Measurements from ENCODE around the gene UGDH. TPM values are rescaled to one million over a fixed set of nuclear protein-coding genes. Genes with fewer than 3 reads are reported as not detected.

UGDH gene
- total RNA-seq, 1 donor, result 277 TPM

GRCh38 chr4:39497909-39498726, 29.1 kb downstream of the UGDH start:
- Histone ChIP-seq H3K4me2 (ENCODE audit: insufficient read depth, low read length) (no peak overlapping the region), H3K4me3 (ENCODE audit: insufficient read depth, low read length) (no peak overlapping the region), H4K20me1 (ENCODE audit: insufficient read depth, low read length) (no peaks in the 10 kb centered on the region), H3K79me2 (ENCODE audit: insufficient read depth, low read length) (peaks cover 2% of the 10 kb centered on the region), H3K36me3 (ENCODE audit: insufficient read depth, low read length) (peaks cover 41% of the 10 kb centered on the region), H3K27ac (ENCODE audit: low read depth, low read length) (no peak overlapping the region), H3K9me3 (ENCODE audit: low read depth, low read length) (no peaks in the 10 kb centered on the region), H2AFZ (ENCODE audit: low read length) (no peak overlapping the region), H3K27me3 (ENCODE audit: insufficient read depth, low read length) (no peaks in the 10 kb centered on the region), H3K4me1 (ENCODE audit: insufficient read depth, low read length) (peaks cover 28% of the 10 kb centered on the region)
- DNase-seq (ENCODE audit: insufficient read length, low spot score, missing footprints), result no peak
- no peak for TF ChIP-seq CTCF (IDR thresholded peaks at IDR 0.05; ENCODE audit: extremely low read depth, low read depth, low read length)

- H2AFZ ChIP-seq (ENCODE audit: low read length), result no peak overlapping the region
- peaks cover 2% of the 10 kb centered on the region for H3K79me2 ChIP-seq (ENCODE audit: insufficient read depth, low read length)
- no peak overlapping the region for H3K4me2 ChIP-seq (ENCODE audit: insufficient read depth, low read length)
- no peaks in the 10 kb centered on the region for H4K20me1 ChIP-seq (ENCODE audit: insufficient read depth, low read length)
- peak overlapping the region; percentile 25 for H3K27ac ChIP-seq (ENCODE audit: low read depth, low read length)
- H3K4me1 ChIP-seq (ENCODE audit: insufficient read depth, low read length), result peaks cover 10% of the 10 kb centered on the region
- H3K9me3 ChIP-seq (ENCODE audit: low read depth, low read length), result no peaks in the 10 kb centered on the region
- H3K4me3 ChIP-seq (ENCODE audit: insufficient read depth, low read length), result no peak overlapping the region
- peaks cover 30% of the 10 kb centered on the region for H3K36me3 ChIP-seq (ENCODE audit: insufficient read depth, low read length)
- no peak for TF ChIP-seq CTCF (IDR thresholded peaks at IDR 0.05; ENCODE audit: extremely low read depth, low read depth, low read length)
- peak; percentile 88 for DNase-seq (ENCODE audit: insufficient read length, low spot score, missing footprints)
- no peaks in the 10 kb centered on the region for H3K27me3 ChIP-seq (ENCODE audit: insufficient read depth, low read length)
Measured at GRCh38 chr4:39495446-39496213, 31.6 kb downstream of the UGDH start.

DNA sequence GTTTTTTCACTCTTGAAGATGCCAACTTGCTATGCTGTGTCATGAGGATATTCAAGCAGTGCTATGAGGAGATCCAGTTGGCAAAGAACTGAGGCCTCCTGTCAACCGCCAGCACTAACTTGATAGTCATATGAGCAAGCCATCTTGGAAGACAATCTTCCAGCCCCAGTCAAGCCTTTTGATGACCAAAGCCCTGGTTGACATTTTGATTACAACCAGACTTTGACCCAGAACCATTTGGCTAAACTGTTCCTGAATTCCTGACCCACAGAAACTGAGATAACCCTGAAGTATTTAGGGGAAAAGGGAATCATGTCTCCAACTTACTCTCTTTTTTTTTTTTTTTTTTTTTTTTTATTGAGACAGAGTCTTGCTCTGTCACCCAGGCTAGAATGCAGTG, 32.9 kb downstream of the UGDH start:
- Histone ChIP-seq H3K27me3 (ENCODE audit: insufficient read depth, low read length) (no peaks in the 10 kb centered on the region), H2AFZ (ENCODE audit: low read length) (no peak overlapping the region), H3K4me3 (ENCODE audit: insufficient read depth, low read length) (no peak overlapping the region), H4K20me1 (ENCODE audit: insufficient read depth, low read length) (no peaks in the 10 kb centered on the region), H3K79me2 (ENCODE audit: insufficient read depth, low read length) (no peaks in the 10 kb centered on the region), H3K27ac (ENCODE audit: low read depth, low read length) (no peak overlapping the region), H3K36me3 (ENCODE audit: insufficient read depth, low read length) (peaks cover 18% of the 10 kb centered on the region), H3K9me3 (ENCODE audit: low read depth, low read length) (no peaks in the 10 kb centered on the region), H3K4me2 (ENCODE audit: insufficient read depth, low read length) (no peak overlapping the region), H3K4me1 (ENCODE audit: insufficient read depth, low read length) (peaks cover 9% of the 10 kb centered on the region)
- no peak for TF ChIP-seq CTCF (IDR thresholded peaks at IDR 0.05; ENCODE audit: extremely low read depth, low read depth, low read length)
- DNase-seq (ENCODE audit: insufficient read length, low spot score, missing footprints), result no peak

GRCh38 chr4:39490322-39490721, 36.9 kb downstream of the UGDH start:
- no peak overlapping the region for H3K4me3 ChIP-seq (ENCODE audit: insufficient read depth, low read length)
- H3K4me1 ChIP-seq (ENCODE audit: insufficient read depth, low read length), result no peaks in the 10 kb centered on the region
- TF ChIP-seq CTCF (IDR thresholded peaks at IDR 0.05; ENCODE audit: extremely low read depth, low read depth, low read length), result no peak
- no peak overlapping the region for H2AFZ ChIP-seq (ENCODE audit: low read length)
- no peak overlapping the region for H3K27ac ChIP-seq (ENCODE audit: low read depth, low read length)
- no peaks in the 10 kb centered on the region for H3K36me3 ChIP-seq (ENCODE audit: insufficient read depth, low read length)
- H3K79me2 ChIP-seq (ENCODE audit: insufficient read depth, low read length), result no peaks in the 10 kb centered on the region
- no peak overlapping the region for H3K4me2 ChIP-seq (ENCODE audit: insufficient read depth, low read length)
- no peaks in the 10 kb centered on the region for H3K27me3 ChIP-seq (ENCODE audit: insufficient read depth, low read length)
- H4K20me1 ChIP-seq (ENCODE audit: insufficient read depth, low read length), result no peaks in the 10 kb centered on the region
- H3K9me3 ChIP-seq (ENCODE audit: low read depth, low read length), result no peaks in the 10 kb centered on the region
- no peak for DNase-seq (ENCODE audit: insufficient read length, low spot score, missing footprints)
